HG02763 (cell line): ENCODE measurements around the gene MYOCOS.

Source experiments
- ATAC-seq: cut with Tn5 transposase; IDR thresholded peaks from one replicate; pipeline ENCODE4 v1.9.1; 2021; ENCODE audit warnings: mild to moderate bottlenecking, moderate library complexity; ENCODE audit not compliant: unreplicated experiment

MYOCOS gene

DNA sequence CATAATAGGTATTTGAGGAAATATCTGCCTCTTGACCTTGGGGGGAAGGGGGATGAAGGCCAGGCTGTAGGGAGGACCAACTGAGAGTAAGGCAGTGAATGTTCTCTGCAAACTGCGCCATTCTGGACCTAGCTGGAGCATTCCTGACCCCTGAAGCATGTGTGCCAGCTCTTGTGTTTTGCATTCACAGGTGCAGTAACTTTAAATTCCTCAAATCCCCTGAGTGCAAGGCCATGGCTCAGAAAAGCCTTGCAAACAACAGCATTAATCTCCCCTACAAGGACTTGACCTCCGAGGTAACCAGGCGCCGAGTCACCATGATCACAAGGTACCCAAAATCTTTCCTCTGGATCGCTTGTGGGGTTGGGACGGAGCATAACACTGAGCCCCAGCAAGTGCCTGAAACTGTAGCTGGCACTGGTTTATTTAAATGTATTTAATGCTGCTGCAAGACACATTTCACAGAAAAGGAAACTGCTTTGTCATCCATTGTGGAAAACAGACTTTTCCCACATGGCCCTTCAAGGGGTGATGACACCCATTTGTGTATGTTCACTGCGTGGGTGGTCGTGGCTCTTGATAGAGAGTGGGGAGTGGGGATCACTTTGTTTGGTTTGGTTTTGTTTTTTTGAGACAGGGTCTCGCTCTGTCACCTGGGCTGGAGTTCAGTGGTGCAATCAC lies 1.7 kb downstream of the MYOCOS start:
- no peak for ATAC-seq

DNA sequence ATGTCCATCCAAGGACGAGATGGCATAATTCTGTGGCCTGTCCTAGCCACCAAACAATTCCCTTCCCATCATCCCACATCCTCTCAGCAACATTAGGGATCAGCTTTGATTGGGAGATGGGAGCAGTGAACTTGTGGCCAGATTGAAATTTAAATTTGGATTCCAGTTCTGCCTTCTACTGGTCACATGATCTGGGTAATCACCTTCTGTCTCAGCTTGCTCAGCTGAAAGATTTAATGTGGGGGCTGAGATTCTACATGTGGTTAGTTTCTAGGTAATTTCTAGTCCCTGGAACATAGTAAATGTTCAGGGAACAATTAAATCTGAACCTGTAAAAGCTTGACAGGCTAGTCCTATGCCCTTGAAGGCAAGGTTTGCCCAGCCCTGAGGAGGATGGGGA lies 3.2 kb downstream of the MYOCOS start:
- no peak for ATAC-seq

DNA sequence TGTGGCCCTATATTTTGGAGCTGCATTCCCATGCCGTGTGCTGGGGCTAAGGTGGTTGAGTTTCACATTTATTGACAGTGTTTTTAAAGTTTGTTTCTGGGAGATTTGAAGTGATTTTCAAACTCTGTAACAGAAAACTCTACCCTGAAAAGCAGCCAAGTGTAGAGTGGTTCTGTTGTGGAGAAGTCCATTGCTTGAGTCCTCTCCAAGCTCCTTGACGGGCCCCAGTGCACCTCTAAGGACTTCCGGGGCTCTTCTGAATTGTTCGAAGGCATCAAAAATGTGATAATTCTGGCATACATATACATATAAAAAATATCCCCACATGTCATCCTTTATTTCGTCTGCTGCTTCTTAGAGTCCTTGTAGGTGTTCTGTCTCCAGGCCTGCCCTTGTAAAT lies 5.0 kb downstream of the MYOCOS start:
- ATAC-seq = no peak

DNA sequence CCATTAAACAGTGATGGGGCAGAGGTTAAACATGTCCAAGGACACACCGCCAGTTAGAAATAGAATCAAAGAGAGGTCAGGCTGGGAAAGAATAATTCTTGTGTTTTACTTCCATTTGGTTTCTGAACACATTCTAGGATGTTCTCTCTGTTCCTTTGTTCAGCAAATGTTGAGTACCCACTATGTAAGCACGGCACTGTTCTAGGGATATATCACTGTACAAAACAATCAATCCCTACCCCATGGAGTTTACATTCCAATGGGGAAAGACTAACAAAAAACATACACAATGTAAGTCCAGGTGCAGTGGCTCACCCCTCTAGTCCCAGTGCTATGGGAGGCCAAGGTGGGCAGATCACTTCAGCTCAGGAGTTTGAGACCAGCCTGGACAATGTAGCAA lies 6.2 kb downstream of the MYOCOS start:
- no peak for ATAC-seq

DNA sequence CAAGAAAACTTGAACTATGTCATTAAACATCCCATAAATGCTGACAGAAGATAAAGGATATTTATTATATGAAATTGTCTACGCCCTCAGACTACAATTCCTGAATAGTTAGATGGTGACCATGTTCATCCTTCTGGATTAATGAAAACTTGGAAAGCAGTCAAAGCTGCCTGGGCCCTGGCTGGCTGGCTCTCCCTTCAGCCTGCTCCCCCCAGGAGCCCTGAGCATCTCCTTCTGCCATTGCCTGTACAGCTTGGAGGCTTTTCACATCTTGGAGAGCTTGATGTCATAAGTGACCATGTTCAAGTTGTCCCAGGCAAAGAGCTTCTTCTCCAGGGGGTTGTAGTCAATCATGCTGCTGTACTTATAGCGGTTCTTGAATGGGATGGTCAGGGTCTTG lies 13.6 kb downstream of the MYOCOS start:
- ATAC-seq = no peak

DNA sequence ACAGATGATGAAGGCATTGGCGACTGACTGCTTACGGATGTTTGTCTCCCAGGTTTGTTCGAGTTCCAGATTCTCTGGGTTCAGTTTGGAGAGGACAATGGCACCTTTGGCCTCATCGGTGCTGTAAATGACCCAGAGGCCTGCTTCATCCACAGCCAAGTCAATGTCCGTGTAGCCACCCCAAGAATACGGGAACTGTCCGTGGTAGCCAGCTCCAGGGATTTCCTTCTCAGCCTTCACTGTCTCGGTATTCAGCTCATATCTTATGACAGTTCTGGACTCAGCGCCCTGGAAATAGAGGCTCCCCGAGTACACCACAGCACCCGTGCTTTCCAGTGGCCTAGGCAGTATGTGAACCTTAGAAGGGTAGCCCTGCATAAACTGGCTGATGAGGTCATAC lies 14.1 kb downstream of the MYOCOS start:
- ATAC-seq = no peak

DNA sequence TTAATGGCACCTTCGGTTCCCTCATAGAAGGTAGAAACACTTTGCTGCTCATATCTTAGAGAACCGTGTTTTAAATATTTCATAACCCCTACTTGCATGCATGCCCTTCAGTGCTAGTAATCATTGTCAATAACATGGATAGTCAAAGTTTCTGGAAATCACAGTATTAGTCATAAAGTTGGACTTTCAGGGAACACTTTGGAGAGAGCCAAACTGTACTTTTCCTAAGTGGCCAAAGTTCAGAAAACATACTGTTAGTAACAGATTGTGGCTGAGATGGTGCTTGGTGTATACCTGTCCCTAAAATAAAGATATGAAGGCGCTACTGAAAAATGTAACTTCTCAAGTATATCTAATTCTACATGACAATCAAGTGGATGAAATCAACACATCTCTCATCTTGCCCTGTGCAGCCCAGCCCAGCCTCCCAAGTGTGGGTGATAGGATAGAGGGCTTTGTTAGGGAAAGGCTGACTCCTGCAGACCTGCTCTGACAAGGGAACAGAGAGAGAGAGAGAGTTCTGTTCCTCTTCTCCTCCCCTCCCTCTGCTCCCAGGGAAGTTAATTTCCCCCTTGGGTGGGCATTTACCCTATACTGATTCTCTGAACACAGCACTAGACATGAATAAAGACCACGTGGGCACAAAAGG lies 16.0 kb downstream of the MYOCOS start:
- no peak for ATAC-seq

DNA sequence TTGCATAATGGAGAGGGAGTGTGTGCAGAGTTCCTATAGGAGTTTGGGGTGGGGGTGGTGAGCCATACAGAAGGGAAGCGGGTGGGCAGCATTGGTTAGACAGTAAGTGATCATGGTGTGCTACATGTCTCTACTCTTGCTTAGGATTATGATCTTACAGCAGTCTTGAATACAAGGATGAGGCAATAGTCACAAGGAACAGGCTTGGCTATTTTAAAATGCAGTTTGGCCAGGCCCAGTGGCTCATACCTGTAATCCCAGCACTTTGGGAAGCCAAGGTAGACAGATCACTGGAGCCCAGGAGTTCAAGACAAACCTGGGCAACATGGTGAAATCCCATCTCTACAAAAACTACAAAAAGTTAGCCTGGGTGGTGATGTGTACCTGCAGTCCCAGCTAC lies 18.2 kb downstream of the MYOCOS start:
- no peak for ATAC-seq

DNA sequence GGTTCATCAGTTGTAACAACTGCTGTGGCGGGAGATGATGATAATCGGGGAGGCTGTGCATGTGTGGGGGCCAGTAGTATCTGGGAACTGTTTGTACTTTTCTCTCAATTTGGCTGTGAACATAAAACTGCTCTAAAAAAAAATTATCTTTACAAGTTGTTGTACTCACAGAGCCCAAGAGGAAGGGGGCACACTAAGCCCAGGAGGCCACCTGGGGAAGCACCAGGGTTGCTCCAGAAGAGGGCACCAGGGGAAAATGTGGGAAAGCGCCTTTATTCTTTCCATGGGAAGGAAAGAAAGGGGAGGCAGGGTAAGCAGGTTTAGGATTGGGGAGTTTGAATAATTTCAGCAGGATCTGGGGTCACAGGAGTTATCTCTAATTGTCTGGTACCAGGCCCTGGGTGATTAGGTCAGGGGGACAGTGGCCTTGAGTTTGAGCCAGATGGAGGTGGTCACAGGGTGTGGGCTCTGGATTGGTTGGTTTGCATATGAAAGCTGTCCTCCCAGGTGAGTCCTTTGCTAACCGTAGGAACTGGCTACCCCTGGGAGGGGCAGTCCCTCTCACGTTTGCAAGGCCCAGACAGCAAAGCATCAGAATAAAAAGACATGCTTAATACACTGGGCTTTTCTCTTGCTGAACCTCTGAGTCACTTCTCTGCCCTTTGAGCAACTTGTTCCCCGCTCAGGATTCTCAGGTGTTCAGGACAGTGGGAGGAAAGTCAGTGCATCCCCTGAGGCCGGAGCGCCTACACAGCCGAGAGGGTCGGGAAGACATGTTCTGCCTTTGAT lies 19.2 kb downstream of the MYOCOS start:
- no peak for ATAC-seq

DNA sequence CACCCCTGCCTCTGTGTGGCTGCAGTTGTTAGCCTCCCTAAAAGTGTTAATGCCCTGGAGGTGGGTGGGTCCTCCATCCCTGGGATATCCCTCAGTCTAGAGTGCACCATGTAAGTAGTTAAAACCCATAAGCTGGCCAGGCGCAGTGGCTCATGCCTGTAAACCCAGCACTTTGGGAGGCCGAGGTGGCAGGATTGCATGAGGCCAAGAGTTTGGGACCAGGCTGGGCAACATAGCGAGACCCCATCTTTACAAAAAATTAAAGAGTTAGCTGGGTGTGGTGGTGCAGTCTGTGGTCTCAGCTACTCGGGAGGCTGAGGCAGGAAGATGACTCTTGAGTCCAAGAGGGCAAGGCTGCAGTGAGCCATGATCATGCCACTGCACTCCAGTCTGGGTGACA lies 20.2 kb downstream of the MYOCOS start:
- no peak for ATAC-seq

DNA sequence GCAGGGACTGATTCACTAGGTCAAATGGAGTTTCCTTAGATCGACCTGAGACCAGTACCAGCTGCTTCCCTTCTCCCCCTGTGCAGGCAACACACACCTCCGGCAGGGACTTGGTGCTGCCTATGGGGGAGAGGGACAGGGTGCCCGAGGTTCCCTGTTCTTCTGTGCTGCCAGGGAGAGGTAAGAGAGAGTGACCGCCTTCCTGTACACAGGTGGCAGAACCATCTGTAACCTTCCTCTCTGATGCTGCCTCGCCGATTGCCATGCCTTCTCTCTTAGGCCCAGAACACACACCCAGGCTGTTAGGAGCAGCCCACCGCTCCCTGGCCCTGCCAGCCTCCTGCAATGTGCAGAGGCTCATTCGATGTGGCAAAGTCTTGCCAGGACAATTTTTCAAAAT lies 21.1 kb downstream of the MYOCOS start:
- ATAC-seq = no peak

DNA sequence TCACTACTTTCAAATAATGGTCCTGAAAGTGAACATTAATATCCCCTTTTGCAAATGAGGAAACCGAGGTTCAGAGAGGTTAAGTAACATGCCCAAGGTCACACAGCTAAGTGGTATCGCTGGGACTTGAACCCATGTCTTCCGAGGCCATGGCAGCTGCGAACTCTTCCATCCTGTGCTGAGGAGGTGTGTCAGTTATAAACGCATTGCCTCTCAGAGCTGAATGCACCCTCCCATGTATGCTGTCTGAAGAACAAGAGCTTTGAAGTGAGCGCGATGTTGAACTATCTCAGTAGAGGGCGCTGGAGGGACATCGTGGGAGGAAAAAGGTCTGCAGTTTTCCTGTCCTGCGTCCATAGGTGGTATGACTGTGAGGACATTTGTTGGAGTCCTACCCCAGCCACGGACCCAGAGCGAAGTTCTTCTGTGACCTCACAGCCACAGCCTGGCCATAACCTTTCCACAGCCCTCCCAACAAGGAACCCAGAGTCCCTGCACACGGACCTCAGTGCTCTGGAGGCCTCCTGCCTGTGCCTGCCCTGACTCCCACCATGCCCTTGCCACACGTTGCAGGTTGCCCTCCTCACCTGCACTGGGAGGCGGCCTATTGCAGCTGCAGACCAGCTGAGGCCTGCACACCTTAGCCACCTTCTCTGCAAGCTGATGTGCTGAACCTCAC lies 22.9 kb downstream of the MYOCOS start:
- no peak for ATAC-seq

DNA sequence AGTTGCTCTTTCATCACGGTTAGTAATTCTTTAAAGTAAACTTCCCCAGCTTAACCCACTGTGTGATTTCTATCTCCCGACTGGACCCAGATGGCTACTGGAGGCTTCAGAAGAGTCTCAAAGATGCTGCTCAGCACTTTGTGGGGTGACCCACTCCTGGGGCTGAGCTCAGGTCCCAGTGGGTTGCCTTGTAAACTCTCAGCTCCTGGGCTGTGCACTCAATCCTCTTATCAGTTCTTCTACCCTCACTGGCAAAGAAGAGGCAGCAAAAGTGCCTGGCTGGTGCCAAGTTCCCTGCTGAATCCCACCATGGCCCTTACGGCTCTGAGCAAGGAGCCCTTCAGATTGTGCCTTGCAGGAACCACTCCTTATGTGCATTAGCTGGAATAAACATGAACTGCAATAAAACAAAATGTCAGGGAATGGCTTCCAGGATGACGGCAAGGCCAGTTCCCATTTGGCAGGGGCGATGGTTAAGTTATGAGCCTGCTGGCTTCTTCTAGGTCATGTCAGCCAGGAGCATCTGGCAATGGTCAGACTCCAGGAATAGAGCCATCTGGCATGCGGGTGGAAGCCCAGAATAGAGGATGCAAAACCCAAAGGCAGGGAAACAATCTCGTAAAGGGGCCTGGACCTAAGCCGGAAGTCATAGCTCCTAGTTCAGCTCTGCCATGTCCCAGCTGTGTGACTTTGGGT lies 23.7 kb downstream of the MYOCOS start:
- no peak for ATAC-seq

DNA sequence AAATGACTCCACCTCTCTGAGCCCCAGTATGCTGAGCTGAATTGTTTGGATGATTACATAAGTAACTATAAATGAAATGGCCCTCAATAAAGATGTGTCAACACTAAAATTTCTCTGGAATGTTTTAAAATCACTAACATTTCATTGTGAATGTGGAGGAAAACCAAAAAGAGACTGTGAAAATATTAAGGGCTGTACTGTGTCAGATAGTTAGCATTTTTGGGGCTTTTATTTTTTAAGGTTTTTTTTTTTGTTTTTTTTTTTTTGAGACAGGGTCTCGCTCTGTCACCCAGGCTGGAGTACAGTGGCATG lies 24.2 kb downstream of the MYOCOS start:
- ATAC-seq = no peak

DNA sequence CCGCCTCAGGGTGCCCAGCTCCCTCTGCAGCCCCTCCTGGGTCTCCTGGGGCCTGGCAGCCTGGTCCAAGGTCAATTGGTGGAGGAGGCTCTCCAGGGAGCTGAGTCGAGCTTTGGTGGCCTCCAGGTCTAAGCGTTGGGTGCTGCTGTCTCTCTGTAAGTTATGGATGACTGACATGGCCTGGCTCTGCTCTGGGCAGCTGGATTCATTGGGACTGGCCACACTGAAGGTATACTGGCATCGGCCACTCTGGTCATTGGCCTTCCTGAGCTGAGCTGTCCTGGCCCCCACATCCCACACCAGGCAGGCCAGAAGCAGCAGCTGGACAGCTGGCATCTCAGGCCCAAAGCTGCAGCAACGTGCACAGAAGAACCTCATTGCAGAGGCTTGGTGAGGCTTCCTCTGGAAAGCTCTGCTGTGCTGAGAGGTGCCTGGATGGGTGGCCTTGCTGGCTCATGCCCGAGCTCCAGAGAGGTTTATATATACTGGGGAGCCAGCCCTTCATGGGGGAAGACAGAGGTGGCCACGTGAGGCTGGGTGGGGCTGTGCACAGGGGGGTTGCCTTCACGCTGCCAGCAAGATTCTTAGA lies 30.3 kb downstream of the MYOCOS start, which contains the start of gene MYOC:
Gene MYOC (minus strand): TSS at position 455 of the 589 bp plus-strand sequence. CDS start 77 bp downstream, at position 378.
- ATAC-seq = no peak

DNA sequence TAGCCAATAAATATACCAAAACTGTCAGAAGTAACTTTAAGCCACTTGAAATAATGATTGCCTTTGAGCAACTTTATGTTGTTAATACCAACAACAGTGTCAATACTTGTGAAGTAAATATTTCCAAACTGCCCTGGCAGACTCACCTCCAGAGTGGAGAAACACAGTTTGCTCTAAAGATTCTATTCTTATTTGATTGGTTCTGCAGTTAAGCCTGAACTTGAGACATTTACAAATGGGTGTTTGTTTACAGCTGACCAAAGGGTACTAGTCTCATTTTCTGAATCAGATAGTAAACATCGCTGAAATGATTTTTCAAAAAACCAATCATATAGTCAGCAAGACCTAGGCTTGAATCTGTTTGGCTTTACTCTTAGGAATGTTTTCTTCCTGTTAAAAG lies 31.8 kb downstream of the MYOCOS start:
- ATAC-seq = no peak

DNA sequence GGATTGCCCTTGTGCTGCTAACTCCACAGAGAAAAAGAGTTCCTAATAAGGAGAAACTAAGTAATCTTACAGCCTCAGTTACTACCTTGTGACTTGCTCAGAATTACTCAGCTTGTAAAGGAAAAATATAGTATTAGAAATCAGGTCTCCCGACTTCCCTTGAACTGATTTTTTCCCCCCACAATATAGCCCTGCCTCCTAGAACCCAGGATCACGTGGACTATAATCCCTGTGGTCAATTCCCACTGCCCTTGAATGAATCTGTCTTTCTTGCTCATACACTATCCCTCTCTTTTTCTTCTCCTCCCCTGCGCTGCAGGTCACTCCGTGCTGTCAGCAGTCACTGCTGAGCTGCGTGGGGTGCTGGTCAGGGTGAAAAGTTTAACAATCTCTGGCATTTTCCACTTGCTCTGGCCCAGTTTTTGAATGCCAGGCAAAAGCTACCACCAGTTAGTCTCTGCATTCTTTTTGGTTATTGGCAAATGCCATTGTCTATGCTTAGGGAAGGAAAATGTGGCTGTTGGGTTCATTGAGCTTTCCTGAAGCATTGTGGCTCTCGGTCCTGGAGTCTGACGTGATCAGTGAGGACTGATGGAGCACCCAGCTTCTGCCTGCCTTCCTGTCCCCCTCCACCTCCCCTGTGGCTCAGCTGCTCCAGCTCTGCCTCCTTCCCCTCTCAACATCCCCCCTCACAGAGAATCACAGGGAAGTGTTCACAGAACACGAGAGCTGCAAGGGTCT lies 32.3 kb downstream of the MYOCOS start:
- no peak for ATAC-seq

DNA sequence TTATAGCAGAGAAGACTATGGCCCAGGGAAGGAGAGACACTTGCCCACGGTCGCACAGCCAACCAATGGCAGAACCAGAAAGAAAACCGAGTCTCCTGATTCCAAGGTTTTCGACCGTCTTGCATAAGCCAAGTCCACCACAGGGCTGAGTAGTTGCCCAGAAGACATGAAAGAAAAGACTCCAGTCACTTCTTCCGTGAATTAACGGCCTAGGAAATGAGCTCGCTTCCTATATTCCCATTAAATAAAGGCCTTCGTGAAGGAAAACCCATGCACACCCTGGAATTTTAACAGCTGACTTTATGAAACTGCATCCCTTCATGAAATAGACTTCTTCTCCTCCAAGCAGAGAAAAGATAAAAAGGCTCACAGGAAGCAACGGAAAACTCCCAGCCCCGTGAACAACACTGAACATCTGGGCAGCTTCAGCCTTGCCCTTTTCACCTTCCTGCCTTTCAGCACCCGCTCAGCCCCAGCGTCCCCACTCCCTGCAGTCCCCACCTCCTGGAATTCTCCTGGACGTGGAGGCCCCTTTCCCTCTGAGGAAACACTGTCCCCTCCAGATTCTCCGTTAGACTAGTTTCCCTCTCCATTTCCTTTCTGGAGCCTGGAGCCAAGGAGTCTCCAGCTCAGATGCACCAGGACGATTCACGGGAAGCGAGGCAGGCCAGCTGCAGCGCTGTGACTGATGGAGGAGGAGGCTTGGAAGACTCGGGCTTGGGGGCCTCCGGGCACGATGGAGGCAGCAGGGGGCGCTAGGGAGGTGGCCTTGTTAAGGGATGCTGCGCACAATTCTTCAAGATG lies 33.1 kb downstream of the MYOCOS start:
- ATAC-seq = no peak

DNA sequence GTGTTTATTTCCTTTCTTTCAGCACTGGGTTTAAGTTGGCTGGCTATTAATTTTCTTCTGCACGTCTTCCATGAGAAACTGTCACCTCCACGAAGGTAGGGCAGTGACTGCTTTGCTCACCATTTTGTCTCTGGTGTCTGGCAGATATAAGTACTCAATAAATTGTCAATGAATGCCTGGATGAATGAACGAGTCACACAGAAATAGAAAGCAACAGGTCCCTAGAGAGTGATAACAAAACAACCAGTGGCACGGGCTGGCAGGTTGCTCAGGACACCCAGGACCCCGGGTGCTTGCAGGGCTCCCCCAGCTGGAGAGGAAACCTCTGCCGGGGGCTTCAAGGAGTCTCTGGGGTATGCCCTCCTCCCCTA lies 33.7 kb downstream of the MYOCOS start:
- ATAC-seq = no peak
